Amygdala (tissue), 56 donors: ENCODE measurements around the gene UMAD1.

Experiments
- DNase-seq, 56 donors: peaks; one replicate each; lab custom pipeline; 2025; lab: John Stamatoyannopoulos, UW

UMAD1 gene

GRCh38 chr7:7640221-7641128, at the start of gene UMAD1:
UMAD1 (plus strand) TSS chr7:7640752; CDS start chr7:7673372, 32,620 bp downstream.
- DNase-seq, result peak; percentile 81 to 99 (median 98)

- no peak for DNase-seq
Observed at GRCh38 chr7:7595451-7595850, 45.1 kb upstream of the UMAD1 start.

GRCh38 chr7:7596176-7596575, 44.4 kb upstream of the UMAD1 start:
- no peak for DNase-seq

GRCh38 chr7:7607010-7607409, 33.5 kb upstream of the UMAD1 start:
- DNase-seq, result no peak

GRCh38 chr7:7609330-7609729, 31.2 kb upstream of the UMAD1 start:
- no peak for DNase-seq

- DNase-seq, result no peak
Observed at GRCh38 chr7:7612519-7612918, 28.0 kb upstream of the UMAD1 start.

GRCh38 chr7:7613210-7613609, 27.3 kb upstream of the UMAD1 start:
- DNase-seq, result no peak

- no peak for DNase-seq
Observed at GRCh38 chr7:7614018-7614741, 26.4 kb upstream of the UMAD1 start.

- no peak for DNase-seq
Observed at GRCh38 chr7:7617550-7617949, 23.0 kb upstream of the UMAD1 start.

GRCh38 chr7:7618410-7618809, 22.1 kb upstream of the UMAD1 start:
- DNase-seq, result no peak

- no peak for DNase-seq
Observed at GRCh38 chr7:7620236-7620635, 20.3 kb upstream of the UMAD1 start.

GRCh38 chr7:7620644-7621210, 19.8 kb upstream of the UMAD1 start:
- DNase-seq, result no peak

GRCh38 chr7:7628476-7628875, 12.1 kb upstream of the UMAD1 start:
- DNase-seq, result no peak

- no peak for DNase-seq
Observed at GRCh38 chr7:7630626-7631329, 9.8 kb upstream of the UMAD1 start.

GRCh38 chr7:7639421-7639820, 1.1 kb upstream of the UMAD1 start:
- DNase-seq, result peak in 1 of 56 donors; percentile 26

GRCh38 chr7:7639847-7640220, 718 bp upstream of the UMAD1 start:
- DNase-seq, result peak in 2 of 56 donors; percentile 38 to 72

- peak in 7 of 56 donors; percentile 12 to 64 (median 43) for DNase-seq
Observed at GRCh38 chr7:7641129-7641663, 644 bp downstream of the UMAD1 start.

- no peak for DNase-seq
Observed at GRCh38 chr7:7642081-7642480, 1.5 kb downstream of the UMAD1 start.

GRCh38 chr7:7647495-7648036, 7.0 kb downstream of the UMAD1 start:
- no peak for DNase-seq

GRCh38 chr7:7650682-7651206, 10.2 kb downstream of the UMAD1 start:
- no peak for DNase-seq
